ENCODE measurements around the gene LRRFIP2.

Gene LRRFIP2

GRCh38 chr3:37082317-37082716, 92.1 kb downstream of the LRRFIP2 start:
- Histone ChIP-seq H3K4me3 (ENCODE audit: low read length in 2 of 2) (no peak overlapping the region), H3K27me3 (ENCODE audit: control insufficient read depth in 3 of 3, insufficient read depth in 3 of 3, low read depth in 1 of 3, low read length in 3 of 3) (no peaks in the 10 kb centered on the region), H3K9me3 (replicated peaks in 1 of 2; ENCODE audit: control insufficient read depth in 2 of 2, insufficient read depth in 1 of 2, low read depth in 1 of 2, low read length in 2 of 2) (no peaks in the 10 kb centered on the region), H3K79me1 (ENCODE audit: low read depth, low read length) (no peaks in the 10 kb centered on the region), H3K4me1 (ENCODE audit: control insufficient read depth in 2 of 2, insufficient read depth in 1 of 2, low read depth in 1 of 2, low read length in 2 of 2) (no peaks in the 10 kb centered on the region), H3K36me3 (replicated peaks in 1 of 2; ENCODE audit: control insufficient read depth in 2 of 2, insufficient read depth in 2 of 2, low read length in 2 of 2) (peaks cover 0 to 55% of the 10 kb centered on the region in 2 donors), H4K91ac (ENCODE audit: low read depth, low read length, poor library complexity) (no peak overlapping the region), H3K4me2 (ENCODE audit: insufficient read depth, low read length, poor library complexity, severe bottlenecking) (no peak overlapping the region), H4K8ac (ENCODE audit: low read depth, low read length) (no peak overlapping the region), H3K18ac (ENCODE audit: low read length) (no peak overlapping the region), H3K14ac (ENCODE audit: low read length) (no peak overlapping the region), H2BK5ac (ENCODE audit: low read length) (no peak overlapping the region), H3K23ac (ENCODE audit: low read depth, low read length, poor library complexity) (no peak overlapping the region), H2BK15ac (ENCODE audit: low read length) (no peak overlapping the region), H2AFZ (ENCODE audit: low read length) (no peak overlapping the region), H3K9ac (ENCODE audit: low read depth, low read length, poor library complexity) (no peak overlapping the region), H3K4ac (ENCODE audit: low read length) (no peak overlapping the region), H2AK5ac (ENCODE audit: low read depth, low read length) (no peak overlapping the region), H2BK120ac (ENCODE audit: low read depth, low read length) (no peak overlapping the region), H3K27ac (replicated peaks; ENCODE audit: low read length) (no peak overlapping the region), H2BK12ac (ENCODE audit: low read length) (no peak overlapping the region)
- DNase-seq (ENCODE audit: low spot score): no peak
- no CpG with 5 or more reads among the region's 3 CpGs for WGBS, 2 donors (ENCODE audit: extremely low coverage in 2 of 2, insufficient read length in 2 of 2, insufficient replicate concordance in 1 of 2)

- no peak overlapping the region for H3K18ac ChIP-seq (ENCODE audit: low read length)
- no peak overlapping the region for H2BK15ac ChIP-seq (ENCODE audit: low read length)
- H3K9me3 ChIP-seq (replicated peaks in 1 of 2; ENCODE audit: control insufficient read depth in 2 of 2, insufficient read depth in 1 of 2, low read depth in 1 of 2, low read length in 2 of 2): no peaks in the 10 kb centered on the region
- H2BK12ac ChIP-seq (ENCODE audit: low read length): no peak overlapping the region
- no peak for DNase-seq (ENCODE audit: low spot score)
- no peak overlapping the region for H3K23ac ChIP-seq (ENCODE audit: low read depth, low read length, poor library complexity)
- H2AFZ ChIP-seq (ENCODE audit: low read length): no peak overlapping the region
- H3K4me2 ChIP-seq (ENCODE audit: insufficient read depth, low read length, poor library complexity, severe bottlenecking): no peak overlapping the region
- no peak overlapping the region for H2BK120ac ChIP-seq (ENCODE audit: low read depth, low read length)
- no peak overlapping the region for H3K4ac ChIP-seq (ENCODE audit: low read length)
- H3K27me3 ChIP-seq (ENCODE audit: control insufficient read depth in 3 of 3, insufficient read depth in 3 of 3, low read depth in 1 of 3, low read length in 3 of 3): no peaks in the 10 kb centered on the region
- no peaks in the 10 kb centered on the region for H3K79me1 ChIP-seq (ENCODE audit: low read depth, low read length)
- no peak overlapping the region for H3K14ac ChIP-seq (ENCODE audit: low read length)
- H3K9ac ChIP-seq (ENCODE audit: low read depth, low read length, poor library complexity): no peak overlapping the region
- no peak overlapping the region for H2BK5ac ChIP-seq (ENCODE audit: low read length)
- H4K91ac ChIP-seq (ENCODE audit: low read depth, low read length, poor library complexity): no peak overlapping the region
- no peak overlapping the region for H3K4me3 ChIP-seq (ENCODE audit: low read length in 2 of 2)
- H2AK5ac ChIP-seq (ENCODE audit: low read depth, low read length): no peak overlapping the region
- H3K36me3 ChIP-seq (replicated peaks in 1 of 2; ENCODE audit: control insufficient read depth in 2 of 2, insufficient read depth in 2 of 2, low read length in 2 of 2): peaks cover 0 to 63% of the 10 kb centered on the region in 2 donors
- no peak overlapping the region for H4K8ac ChIP-seq (ENCODE audit: low read depth, low read length)
- H3K27ac ChIP-seq (replicated peaks; ENCODE audit: low read length): no peak overlapping the region
- WGBS, 2 donors (ENCODE audit: extremely low coverage in 2 of 2, insufficient read length in 2 of 2, insufficient replicate concordance in 1 of 2): no CpG with 5 or more reads among the region's 1 CpG
- no peaks in the 10 kb centered on the region for H3K4me1 ChIP-seq (ENCODE audit: control insufficient read depth in 2 of 2, insufficient read depth in 1 of 2, low read depth in 1 of 2, low read length in 2 of 2)
Observed at GRCh38 chr3:37075955-37076354, 98.4 kb downstream of the LRRFIP2 start.

GRCh38 chr3:37074178-37074577, 100.2 kb downstream of the LRRFIP2 start:
- Histone ChIP-seq H2BK15ac (ENCODE audit: low read length) (no peak overlapping the region), H3K14ac (ENCODE audit: low read length) (no peak overlapping the region), H3K4me1 (ENCODE audit: control insufficient read depth in 2 of 2, insufficient read depth in 1 of 2, low read depth in 1 of 2, low read length in 2 of 2) (no peaks in the 10 kb centered on the region), H3K79me1 (ENCODE audit: low read depth, low read length) (no peaks in the 10 kb centered on the region), H3K27ac (replicated peaks; ENCODE audit: low read length) (no peak overlapping the region), H2BK5ac (ENCODE audit: low read length) (no peak overlapping the region), H3K18ac (ENCODE audit: low read length) (no peak overlapping the region), H3K9me3 (replicated peaks in 1 of 2; ENCODE audit: control insufficient read depth in 2 of 2, insufficient read depth in 1 of 2, low read depth in 1 of 2, low read length in 2 of 2) (no peaks in the 10 kb centered on the region), H2AFZ (ENCODE audit: low read length) (no peak overlapping the region), H3K36me3 (replicated peaks in 1 of 2; ENCODE audit: control insufficient read depth in 2 of 2, insufficient read depth in 2 of 2, low read length in 2 of 2) (peaks cover 0 to 60% of the 10 kb centered on the region in 2 donors), H3K27me3 (ENCODE audit: control insufficient read depth in 3 of 3, insufficient read depth in 3 of 3, low read depth in 1 of 3, low read length in 3 of 3) (no peaks in the 10 kb centered on the region), H2AK5ac (ENCODE audit: low read depth, low read length) (no peak overlapping the region), H3K4me3 (ENCODE audit: low read length in 2 of 2) (no peak overlapping the region), H4K8ac (ENCODE audit: low read depth, low read length) (no peak overlapping the region), H2BK12ac (ENCODE audit: low read length) (no peak overlapping the region), H3K23ac (ENCODE audit: low read depth, low read length, poor library complexity) (no peak overlapping the region), H2BK120ac (ENCODE audit: low read depth, low read length) (no peak overlapping the region), H4K91ac (ENCODE audit: low read depth, low read length, poor library complexity) (no peak overlapping the region), H3K4ac (ENCODE audit: low read length) (no peak overlapping the region), H3K4me2 (ENCODE audit: insufficient read depth, low read length, poor library complexity, severe bottlenecking) (no peak overlapping the region), H3K9ac (ENCODE audit: low read depth, low read length, poor library complexity) (no peak overlapping the region)
- DNase-seq (ENCODE audit: low spot score): no peak
- no CpG with 5 or more reads among the region's 3 CpGs for WGBS, 2 donors (ENCODE audit: extremely low coverage in 2 of 2, insufficient read length in 2 of 2, insufficient replicate concordance in 1 of 2)

GRCh38 chr3:37072892-37073291, 101.5 kb downstream of the LRRFIP2 start:
- no peak for DNase-seq (ENCODE audit: low spot score)
- no peak overlapping the region for H2BK12ac ChIP-seq (ENCODE audit: low read length)
- no peaks in the 10 kb centered on the region for H3K27me3 ChIP-seq (ENCODE audit: control insufficient read depth in 3 of 3, insufficient read depth in 3 of 3, low read depth in 1 of 3, low read length in 3 of 3)
- no peaks in the 10 kb centered on the region for H3K4me1 ChIP-seq (ENCODE audit: control insufficient read depth in 2 of 2, insufficient read depth in 1 of 2, low read depth in 1 of 2, low read length in 2 of 2)
- H2AK5ac ChIP-seq (ENCODE audit: low read depth, low read length): no peak overlapping the region
- H2BK120ac ChIP-seq (ENCODE audit: low read depth, low read length): no peak overlapping the region
- no peak overlapping the region for H3K23ac ChIP-seq (ENCODE audit: low read depth, low read length, poor library complexity)
- H3K18ac ChIP-seq (ENCODE audit: low read length): no peak overlapping the region
- H3K4me3 ChIP-seq (ENCODE audit: low read length in 2 of 2): no peak overlapping the region
- no peak overlapping the region for H4K91ac ChIP-seq (ENCODE audit: low read depth, low read length, poor library complexity)
- H3K36me3 ChIP-seq (replicated peaks in 1 of 2; ENCODE audit: control insufficient read depth in 2 of 2, insufficient read depth in 2 of 2, low read length in 2 of 2): peaks cover 0 to 65% of the 10 kb centered on the region in 2 donors
- WGBS, 2 donors (ENCODE audit: extremely low coverage in 2 of 2, insufficient read length in 2 of 2, insufficient replicate concordance in 1 of 2): no CpG with 5 or more reads among the region's 2 CpGs
- no peaks in the 10 kb centered on the region for H3K79me1 ChIP-seq (ENCODE audit: low read depth, low read length)
- no peak overlapping the region for H4K8ac ChIP-seq (ENCODE audit: low read depth, low read length)
- no peaks in the 10 kb centered on the region for H3K9me3 ChIP-seq (replicated peaks in 1 of 2; ENCODE audit: control insufficient read depth in 2 of 2, insufficient read depth in 1 of 2, low read depth in 1 of 2, low read length in 2 of 2)
- H3K27ac ChIP-seq (replicated peaks; ENCODE audit: low read length): no peak overlapping the region
- H3K14ac ChIP-seq (ENCODE audit: low read length): no peak overlapping the region
- no peak overlapping the region for H3K4me2 ChIP-seq (ENCODE audit: insufficient read depth, low read length, poor library complexity, severe bottlenecking)
- H3K4ac ChIP-seq (ENCODE audit: low read length): no peak overlapping the region
- H2AFZ ChIP-seq (ENCODE audit: low read length): no peak overlapping the region
- no peak overlapping the region for H2BK15ac ChIP-seq (ENCODE audit: low read length)
- no peak overlapping the region for H2BK5ac ChIP-seq (ENCODE audit: low read length)
- no peak overlapping the region for H3K9ac ChIP-seq (ENCODE audit: low read depth, low read length, poor library complexity)
